Erythroblast (primary cell): Measurements from ENCODE around the gene TCF12.

Experiments
- GATA1 ChIP-seq: IDR thresholded peaks from 2 replicates; pipeline ENCODE4 v1.6.1; 2011; ENCODE audit warnings: low read depth, mild to moderate bottlenecking, control low read depth, low read length, moderate library complexity
- POLR2A ChIP-seq: IDR thresholded peaks from 2 replicates; pipeline ENCODE4 v1.6.1; 2011; ENCODE audit warnings: mild to moderate bottlenecking, low read length

DNA sequence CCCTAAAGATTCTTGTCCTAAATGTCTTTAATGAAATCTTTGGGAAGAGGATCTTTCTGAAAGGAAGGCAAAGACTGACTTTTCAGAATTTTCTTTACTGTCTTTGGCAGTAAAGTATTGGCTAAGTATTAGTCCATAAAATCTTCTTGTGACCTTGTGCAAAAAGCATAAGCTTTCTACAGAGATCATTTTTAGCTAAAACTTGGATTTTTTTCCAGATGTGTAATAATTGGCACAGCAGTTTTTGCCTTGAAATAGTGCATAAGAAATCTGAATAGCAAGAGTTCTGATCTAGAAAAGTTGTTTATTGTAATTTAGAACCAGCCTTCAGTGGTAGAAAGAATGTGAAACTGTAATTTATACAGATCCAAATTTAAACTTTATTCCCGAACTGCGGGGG, 335.1 kb downstream of the TCF12 start:
- TF ChIP-seq POLR2A (no peak), GATA1 (no peak)
